Progenitor cell of endocrine pancreas (in vitro differentiated cells): ENCODE results near the gene BACH2. TPM values are rescaled to one million over a fixed set of nuclear protein-coding genes. Genes with fewer than 3 reads are reported as not detected.

Experiments used
- DNase-seq: peaks from one replicate; pipeline ENCODE4 v3.0.0; 2021; ENCODE audit warnings: low spot score; ENCODE audit not compliant: unreplicated experiment
- H3K27ac Mint-ChIP-seq: 2 replicates; pipeline ENCODE4 v1.8.0; 2021; ENCODE audit warnings: mild to moderate bottlenecking, moderate library complexity, mixed read lengths
- H3K27me3 Mint-ChIP-seq: 2 replicates; pipeline ENCODE4 v1.8.0; 2021; ENCODE audit warnings: mixed read lengths
- H3K36me3 Mint-ChIP-seq: 2 replicates; pipeline ENCODE4 v1.8.0; 2022; ENCODE audit warnings: mixed read lengths; ENCODE audit not compliant: insufficient read depth
- H3K4me1 Mint-ChIP-seq: 2 replicates; pipeline ENCODE4 v1.8.0; 2021; ENCODE audit warnings: low read depth, mixed read lengths
- H3K4me3 Mint-ChIP-seq: 2 replicates; pipeline ENCODE4 v1.8.0; 2021; ENCODE audit warnings: low read depth, mild to moderate bottlenecking, moderate library complexity, mixed read lengths
- H3K9me3 Mint-ChIP-seq: 2 replicates; pipeline ENCODE4 v1.8.0; 2021; ENCODE audit warnings: low read depth, mixed read lengths
- CTCF ChIP-seq: fragments of 200-600 bp; sonication (generic); IDR thresholded peaks from one replicate; pipeline ENCODE4 v1.5.0; 2021; ENCODE audit warnings: antibody characterized with exemption, mild to moderate bottlenecking; ENCODE audit not compliant: unreplicated experiment
- total RNA-seq: library from RNA; stranded (reverse); gene quantifications from 2 replicates; pipeline ENCODE4 v1.2.1, GENCODE V29; 2021

BACH2 gene
- total RNA-seq, 1 donor from 2014 or later: 11.2 TPM

DNA sequence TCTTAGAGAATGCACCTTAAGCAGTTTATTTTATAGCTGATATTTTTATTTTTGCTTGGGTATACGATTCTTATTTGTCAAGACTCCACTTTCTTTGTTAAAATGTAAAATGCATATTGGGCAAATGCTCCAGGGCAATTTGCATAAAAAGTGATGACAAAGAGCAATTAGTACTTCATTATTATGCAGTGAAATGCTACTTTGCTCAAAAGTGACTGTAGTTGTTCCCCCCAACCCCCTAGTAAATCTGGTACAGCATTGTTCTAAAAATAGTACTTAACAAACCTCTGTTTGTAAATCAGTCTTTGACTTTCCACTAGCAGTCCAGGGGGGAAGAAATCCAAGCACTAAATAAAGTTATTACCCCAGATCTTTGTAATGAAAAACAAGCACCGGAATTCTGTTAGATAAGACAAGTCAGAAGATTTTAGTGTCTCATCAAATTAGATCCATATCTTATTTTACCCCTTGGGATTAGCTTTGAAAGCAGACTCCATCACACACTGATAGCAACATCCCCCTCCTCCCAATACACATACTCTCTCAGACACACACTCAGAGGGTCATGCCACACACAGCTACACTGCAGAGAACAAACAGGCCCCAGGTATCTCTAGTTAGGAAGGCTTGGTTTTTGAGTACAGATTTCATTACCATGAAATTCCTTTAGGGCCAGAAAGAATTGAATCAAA lies 32.9 kb upstream of the BACH2 start:
- TF ChIP-seq CTCF: no peak
- Mint-ChIP-seq H3K27me3 (no peaks in the 10 kb centered on the region), H3K9me3 (peaks cover 11% of the 10 kb centered on the region), H3K4me3 (no peak overlapping the region), H3K36me3 (no peaks in the 10 kb centered on the region), H3K4me1 (peaks cover 2% of the 10 kb centered on the region), H3K27ac (no peak overlapping the region)
- DNase-seq: no peak

GRCh38 chr6:90328004-90328403 lies 31.4 kb upstream of the BACH2 start:
- Mint-ChIP-seq H3K4me1 (peaks cover 2% of the 10 kb centered on the region), H3K36me3 (no peaks in the 10 kb centered on the region), H3K9me3 (peaks cover 4% of the 10 kb centered on the region), H3K27ac (no peak overlapping the region), H3K4me3 (no peak overlapping the region), H3K27me3 (no peaks in the 10 kb centered on the region)
- TF ChIP-seq CTCF: no peak
- DNase-seq: no peak

GRCh38 chr6:90326404-90327057 lies 29.9 kb upstream of the BACH2 start:
- peaks cover 2% of the 10 kb centered on the region for H3K4me1 Mint-ChIP-seq
- no peaks in the 10 kb centered on the region for H3K27me3 Mint-ChIP-seq
- no peak overlapping the region for H3K27ac Mint-ChIP-seq
- no peak for DNase-seq
- no peaks in the 10 kb centered on the region for H3K36me3 Mint-ChIP-seq
- no peaks in the 10 kb centered on the region for H3K9me3 Mint-ChIP-seq
- no peak for TF ChIP-seq CTCF
- H3K4me3 Mint-ChIP-seq: no peak overlapping the region

- Mint-ChIP-seq H3K4me3 (no peak overlapping the region), H3K27me3 (no peaks in the 10 kb centered on the region), H3K36me3 (no peaks in the 10 kb centered on the region), H3K27ac (no peak overlapping the region), H3K9me3 (no peaks in the 10 kb centered on the region), H3K4me1 (no peaks in the 10 kb centered on the region)
- no peak for DNase-seq
- TF ChIP-seq CTCF: no peak
Measured at GRCh38 chr6:90323706-90324105, 27.1 kb upstream of the BACH2 start.

GRCh38 chr6:90322976-90323474 lies 26.4 kb upstream of the BACH2 start:
- no peak for DNase-seq
- Mint-ChIP-seq H3K9me3 (no peaks in the 10 kb centered on the region), H3K36me3 (no peaks in the 10 kb centered on the region), H3K4me1 (no peaks in the 10 kb centered on the region), H3K4me3 (no peak overlapping the region), H3K27me3 (no peaks in the 10 kb centered on the region), H3K27ac (no peak overlapping the region)
- no peak for TF ChIP-seq CTCF
